Measurements from ENCODE around the gene ADARB2.

DNA sequence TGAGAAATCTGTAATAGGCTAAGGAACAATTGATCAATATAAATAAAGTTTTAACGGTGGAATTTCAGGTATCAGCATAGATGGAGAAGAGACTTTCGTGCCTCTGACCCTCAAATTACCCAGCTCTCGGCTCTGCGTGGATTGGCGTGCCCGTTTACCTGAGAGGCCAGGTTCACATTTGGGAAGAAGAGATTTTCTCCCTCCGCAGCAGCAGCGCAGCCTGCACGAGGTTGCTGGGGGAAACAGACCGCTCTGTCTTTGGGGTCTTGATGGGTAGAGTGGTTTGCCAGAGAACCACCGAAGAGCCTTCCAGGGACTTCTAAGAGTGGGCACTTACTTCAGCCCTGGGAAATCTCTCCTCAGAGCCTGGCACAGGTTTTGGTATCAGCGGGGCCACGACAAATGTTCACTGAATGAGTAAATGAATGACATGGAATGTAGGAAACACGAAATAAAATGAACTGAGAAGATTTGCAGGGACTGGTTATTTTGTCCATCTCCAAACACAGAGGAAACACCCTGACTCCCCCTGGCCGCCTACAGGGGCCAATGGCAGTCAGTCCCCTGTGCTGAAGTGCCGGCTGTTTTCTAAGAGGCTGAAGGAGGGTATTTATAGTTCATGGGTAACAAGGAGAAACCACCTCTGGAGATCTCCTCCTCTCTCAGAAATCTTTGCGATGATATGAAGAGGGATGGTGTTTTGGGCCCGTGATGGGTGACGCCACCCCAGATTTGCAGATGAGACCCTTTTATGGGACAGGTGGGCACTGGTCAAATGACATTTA is 338.5 kb downstream of the ADARB2 start:
- TF ChIP-seq EZH2 (IDR thresholded peaks at IDR 0.05; ENCODE audit: borderline replicate concordance, control insufficient read depth, low read depth, low read length) (no peak), POLR2A (IDR thresholded peaks at IDR 0.05; ENCODE audit: low read depth, low read length) (no peak), SIN3A (IDR thresholded peaks at IDR 0.05; ENCODE audit: low read depth, low read length) (no peak), CEBPB (IDR thresholded peaks at IDR 0.05; ENCODE audit: borderline replicate concordance in 1 of 2, low read depth in 2 of 2, low read length in 2 of 2) (no peak), ZNF622 (IDR thresholded peaks at IDR 0.05) (no peak), EP300 (IDR thresholded peaks at IDR 0.05; ENCODE audit: borderline replicate concordance in 1 of 2, control insufficient read depth in 1 of 2, low read depth in 2 of 2, low read length in 2 of 2) (no peak), FOS (IDR thresholded peaks at IDR 0.05; ENCODE audit: borderline replicate concordance, extremely low read depth, insufficient read length) (no peak), NFYB (IDR thresholded peaks at IDR 0.05; ENCODE audit: insufficient read depth, low read depth, low read length) (no peak), CBX3 (IDR thresholded peaks at IDR 0.05; ENCODE audit: borderline replicate concordance, low read depth) (no peak), SP1 (IDR thresholded peaks at IDR 0.05; ENCODE audit: low read depth, low read length) (no peak)
- TF ChIP-seq, protein P1, sequence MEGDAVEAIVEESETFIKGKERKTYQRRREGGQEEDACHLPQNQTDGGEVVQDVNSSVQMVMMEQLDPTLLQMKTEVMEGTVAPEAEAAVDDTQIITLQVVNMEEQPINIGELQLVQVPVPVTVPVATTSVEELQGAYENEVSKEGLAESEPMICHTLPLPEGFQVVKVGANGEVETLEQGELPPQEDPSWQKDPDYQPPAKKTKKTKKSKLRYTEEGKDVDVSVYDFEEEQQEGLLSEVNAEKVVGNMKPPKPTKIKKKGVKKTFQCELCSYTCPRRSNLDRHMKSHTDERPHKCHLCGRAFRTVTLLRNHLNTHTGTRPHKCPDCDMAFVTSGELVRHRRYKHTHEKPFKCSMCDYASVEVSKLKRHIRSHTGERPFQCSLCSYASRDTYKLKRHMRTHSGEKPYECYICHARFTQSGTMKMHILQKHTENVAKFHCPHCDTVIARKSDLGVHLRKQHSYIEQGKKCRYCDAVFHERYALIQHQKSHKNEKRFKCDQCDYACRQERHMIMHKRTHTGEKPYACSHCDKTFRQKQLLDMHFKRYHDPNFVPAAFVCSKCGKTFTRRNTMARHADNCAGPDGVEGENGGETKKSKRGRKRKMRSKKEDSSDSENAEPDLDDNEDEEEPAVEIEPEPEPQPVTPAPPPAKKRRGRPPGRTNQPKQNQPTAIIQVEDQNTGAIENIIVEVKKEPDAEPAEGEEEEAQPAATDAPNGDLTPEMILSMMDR (IDR thresholded peaks at IDR 0.05 in 2 of 3, conservative IDR thresholded peaks at IDR 0.05 in 1 of 3; ENCODE audit: control insufficient read depth in 2 of 3, extremely low read depth in 1 of 3, insufficient read depth in 1 of 3, low read depth in 3 of 3, low read length in 3 of 3) = no peak
- TF ChIP-seq, protein P2, sequence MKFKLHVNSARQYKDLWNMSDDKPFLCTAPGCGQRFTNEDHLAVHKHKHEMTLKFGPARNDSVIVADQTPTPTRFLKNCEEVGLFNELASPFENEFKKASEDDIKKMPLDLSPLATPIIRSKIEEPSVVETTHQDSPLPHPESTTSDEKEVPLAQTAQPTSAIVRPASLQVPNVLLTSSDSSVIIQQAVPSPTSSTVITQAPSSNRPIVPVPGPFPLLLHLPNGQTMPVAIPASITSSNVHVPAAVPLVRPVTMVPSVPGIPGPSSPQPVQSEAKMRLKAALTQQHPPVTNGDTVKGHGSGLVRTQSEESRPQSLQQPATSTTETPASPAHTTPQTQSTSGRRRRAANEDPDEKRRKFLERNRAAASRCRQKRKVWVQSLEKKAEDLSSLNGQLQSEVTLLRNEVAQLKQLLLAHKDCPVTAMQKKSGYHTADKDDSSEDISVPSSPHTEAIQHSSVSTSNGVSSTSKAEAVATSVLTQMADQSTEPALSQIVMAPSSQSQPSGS (IDR thresholded peaks at IDR 0.05; ENCODE audit: low read length) = no peak
- TF ChIP-seq, protein P3, sequence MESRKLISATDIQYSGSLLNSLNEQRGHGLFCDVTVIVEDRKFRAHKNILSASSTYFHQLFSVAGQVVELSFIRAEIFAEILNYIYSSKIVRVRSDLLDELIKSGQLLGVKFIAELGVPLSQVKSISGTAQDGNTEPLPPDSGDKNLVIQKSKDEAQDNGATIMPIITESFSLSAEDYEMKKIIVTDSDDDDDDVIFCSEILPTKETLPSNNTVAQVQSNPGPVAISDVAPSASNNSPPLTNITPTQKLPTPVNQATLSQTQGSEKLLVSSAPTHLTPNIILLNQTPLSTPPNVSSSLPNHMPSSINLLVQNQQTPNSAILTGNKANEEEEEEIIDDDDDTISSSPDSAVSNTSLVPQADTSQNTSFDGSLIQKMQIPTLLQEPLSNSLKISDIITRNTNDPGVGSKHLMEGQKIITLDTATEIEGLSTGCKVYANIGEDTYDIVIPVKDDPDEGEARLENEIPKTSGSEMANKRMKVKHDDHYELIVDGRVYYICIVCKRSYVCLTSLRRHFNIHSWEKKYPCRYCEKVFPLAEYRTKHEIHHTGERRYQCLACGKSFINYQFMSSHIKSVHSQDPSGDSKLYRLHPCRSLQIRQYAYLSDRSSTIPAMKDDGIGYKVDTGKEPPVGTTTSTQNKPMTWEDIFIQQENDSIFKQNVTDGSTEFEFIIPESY (IDR thresholded peaks at IDR 0.05) = no peak
- TF ChIP-seq, protein P4, sequence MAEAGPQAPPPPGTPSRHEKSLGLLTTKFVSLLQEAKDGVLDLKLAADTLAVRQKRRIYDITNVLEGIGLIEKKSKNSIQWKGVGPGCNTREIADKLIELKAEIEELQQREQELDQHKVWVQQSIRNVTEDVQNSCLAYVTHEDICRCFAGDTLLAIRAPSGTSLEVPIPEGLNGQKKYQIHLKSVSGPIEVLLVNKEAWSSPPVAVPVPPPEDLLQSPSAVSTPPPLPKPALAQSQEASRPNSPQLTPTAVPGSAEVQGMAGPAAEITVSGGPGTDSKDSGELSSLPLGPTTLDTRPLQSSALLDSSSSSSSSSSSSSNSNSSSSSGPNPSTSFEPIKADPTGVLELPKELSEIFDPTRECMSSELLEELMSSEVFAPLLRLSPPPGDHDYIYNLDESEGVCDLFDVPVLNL (IDR thresholded peaks at IDR 0.05; ENCODE audit: low read depth, low read length) = no peak

All from GM12878 (cell line).